ENCODE results near the gene IKZF3.
"Not testable (repeated sequence)": the region's sequence is repeated elsewhere in the genome, so short reads cannot be mapped to it uniquely, and the experiment has no call there.

The IKZF3 gene

DNA sequence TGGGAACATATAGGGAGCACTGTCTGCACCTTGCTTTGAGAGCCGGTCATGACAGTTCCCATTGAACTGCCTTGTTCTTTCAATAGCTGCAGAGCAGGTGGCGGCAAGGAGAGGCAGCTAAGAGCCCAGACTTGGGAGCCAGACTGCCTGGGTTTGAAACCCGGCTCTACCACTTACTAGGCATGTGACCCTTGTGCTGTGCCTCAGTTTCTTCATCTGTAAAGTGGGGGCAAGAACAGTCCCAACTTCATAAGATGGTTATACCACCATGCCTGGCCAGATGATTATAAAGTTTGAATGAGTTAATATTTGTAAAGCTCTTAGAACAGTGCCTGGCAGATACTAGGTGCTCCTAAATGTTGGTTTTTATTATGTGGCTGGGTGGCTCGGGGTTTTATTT, 149.9 kb downstream of the IKZF3 start:
- DNase-seq = no peak

DNA sequence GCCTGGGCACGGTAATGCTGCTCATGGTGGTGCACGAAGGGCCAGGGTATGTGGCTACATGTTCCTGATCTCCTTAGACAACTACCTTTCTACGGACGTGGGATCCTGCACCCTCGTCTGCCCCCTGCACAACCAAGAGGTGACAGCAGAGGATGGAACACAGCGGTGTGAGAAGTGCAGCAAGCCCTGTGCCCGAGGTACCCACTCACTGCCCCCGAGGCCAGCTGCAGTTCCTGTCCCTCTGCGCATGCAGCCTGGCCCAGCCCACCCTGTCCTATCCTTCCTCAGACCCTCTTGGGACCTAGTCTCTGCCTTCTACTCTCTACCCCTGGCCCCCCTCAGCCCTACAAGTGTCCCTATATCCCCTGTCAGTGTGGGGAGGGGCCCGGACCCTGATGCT, 152.3 kb downstream of the IKZF3 start:
- DNase-seq = no peak

DNA sequence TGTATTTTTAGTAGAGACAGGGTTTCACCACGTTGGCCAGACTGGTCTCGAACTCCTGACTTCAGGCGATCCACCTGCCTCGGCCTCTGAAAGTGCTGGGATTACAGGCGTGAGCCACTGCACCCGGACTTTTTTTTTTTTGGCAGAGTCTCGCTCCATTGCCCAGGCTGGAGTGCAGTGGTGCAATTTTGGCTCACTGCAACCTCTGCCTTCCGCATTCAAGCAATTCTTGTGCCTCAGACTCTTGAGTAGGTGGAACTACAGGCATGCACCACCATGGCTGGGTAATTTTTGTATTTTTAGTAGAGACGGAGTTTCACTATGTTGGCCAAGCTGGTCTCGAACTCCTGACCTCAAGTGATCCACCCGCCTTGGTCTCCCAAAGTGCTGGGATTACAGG, 153.0 kb downstream of the IKZF3 start:
- DNase-seq = not testable (repeated sequence)

DNA sequence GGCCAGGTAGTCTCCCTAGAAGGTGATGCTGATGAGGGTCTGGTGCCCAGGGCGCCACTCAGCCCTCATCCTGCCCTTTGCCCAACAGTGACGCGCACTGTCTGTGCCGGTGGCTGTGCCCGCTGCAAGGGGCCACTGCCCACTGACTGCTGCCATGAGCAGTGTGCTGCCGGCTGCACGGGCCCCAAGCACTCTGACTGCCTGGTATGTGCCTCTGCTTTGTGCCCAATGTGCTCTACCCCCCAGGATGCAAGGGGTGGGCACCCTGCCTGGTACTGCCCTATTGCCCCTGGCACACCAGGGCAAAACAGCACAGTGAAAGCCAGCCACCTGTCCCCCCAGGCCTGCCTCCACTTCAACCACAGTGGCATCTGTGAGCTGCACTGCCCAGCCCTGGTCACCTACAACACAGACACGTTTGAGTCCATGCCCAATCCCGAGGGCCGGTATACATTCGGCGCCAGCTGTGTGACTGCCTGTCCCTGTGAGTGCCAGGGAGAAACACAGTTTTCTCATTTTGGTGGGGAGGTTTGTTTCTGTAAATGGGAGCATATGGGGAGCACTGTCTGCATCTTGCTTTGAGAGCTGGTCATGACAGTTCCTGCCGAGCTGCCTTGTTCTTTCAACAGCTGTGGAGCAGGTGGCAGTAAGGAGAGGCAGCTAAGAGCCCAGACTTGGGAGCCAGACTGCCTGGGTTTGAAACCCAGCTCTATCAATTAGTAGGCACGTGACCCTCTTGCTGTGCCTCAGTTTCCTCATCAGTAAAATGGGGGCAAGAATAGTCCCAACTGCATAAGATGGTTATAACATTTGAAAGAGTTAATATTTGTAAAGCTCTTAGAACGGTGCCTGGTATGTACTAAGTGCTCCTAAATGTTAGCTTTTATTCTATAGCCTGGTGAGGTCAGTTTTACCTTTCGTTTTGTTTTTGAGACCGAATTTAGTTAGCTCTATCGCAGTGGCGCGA, 153.8 kb downstream of the IKZF3 start:
- no peak for DNase-seq

DNA sequence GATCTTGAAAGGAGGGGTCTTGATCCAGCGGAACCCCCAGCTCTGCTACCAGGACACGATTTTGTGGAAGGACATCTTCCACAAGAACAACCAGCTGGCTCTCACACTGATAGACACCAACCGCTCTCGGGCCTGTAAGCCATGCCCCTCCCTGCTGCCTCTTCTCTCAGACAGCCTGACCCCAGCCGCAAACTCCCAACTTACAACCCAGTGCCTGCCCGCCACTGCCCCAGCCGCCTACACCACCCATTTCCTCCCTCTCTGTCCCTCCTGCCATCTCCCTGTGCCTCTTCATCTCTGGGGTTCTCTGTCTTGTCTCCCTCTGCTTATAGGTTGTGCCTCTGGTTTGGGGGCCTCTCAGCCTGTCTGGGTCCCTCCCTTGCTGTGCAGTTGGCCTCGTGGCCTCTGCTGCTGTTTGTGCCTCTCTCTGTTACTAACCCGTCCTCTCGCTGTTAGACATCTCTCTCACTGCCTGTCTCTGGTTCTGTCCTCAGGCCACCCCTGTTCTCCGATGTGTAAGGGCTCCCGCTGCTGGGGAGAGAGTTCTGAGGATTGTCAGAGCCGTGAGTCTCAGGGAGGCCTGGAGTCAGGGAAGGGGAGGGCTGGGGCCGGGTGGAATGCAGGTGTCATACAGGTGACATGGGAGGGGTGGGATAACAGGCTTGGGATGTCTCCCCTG, 154.7 kb downstream of the IKZF3 start:
- no peak for DNase-seq
